ENCODE measurements around the gene EHF. TPM values are rescaled to one million over a fixed set of nuclear protein-coding genes. Genes with fewer than 3 reads are reported as not detected.
A peak's percentile ranks its signal among the peaks of the same experiment; 100 is the strongest.

The EHF gene
- total RNA-seq, 2 donors from 2014 or later = not detected

DNA sequence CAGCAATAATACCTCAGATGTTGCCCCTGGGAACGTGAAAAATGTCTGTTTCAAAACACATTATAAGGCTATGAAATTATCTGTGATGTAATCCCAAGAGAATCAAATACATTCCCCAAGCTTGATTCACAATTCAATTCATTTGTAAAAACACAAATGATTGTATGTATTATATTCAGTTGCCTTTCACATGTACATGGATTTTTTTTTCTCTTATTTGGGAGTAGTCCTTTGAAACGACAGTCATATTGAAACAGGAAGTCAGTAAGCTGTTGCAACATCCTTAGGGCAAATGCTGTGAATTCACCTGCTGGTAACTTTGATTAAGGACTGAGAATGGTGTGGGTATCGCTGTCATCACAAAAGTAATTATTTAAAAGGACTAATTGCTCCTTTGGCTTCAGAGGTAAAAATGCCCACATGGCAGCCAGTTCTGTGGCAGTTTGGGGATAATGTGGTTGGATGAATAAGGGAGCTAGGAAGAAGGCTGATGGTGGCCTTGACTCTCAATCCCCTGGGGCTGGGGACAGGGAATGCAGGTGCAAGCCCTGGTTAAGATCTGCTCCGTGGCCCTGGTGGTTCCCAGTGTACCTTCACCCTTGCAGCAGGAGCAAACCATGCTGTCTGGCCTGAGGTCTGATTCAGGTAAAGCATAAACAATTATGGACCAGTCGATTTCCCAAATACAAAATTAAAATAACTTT lies 13.2 kb downstream of the EHF start:
- Mint-ChIP-seq H3K27ac (peak overlapping the region; percentile 15), H3K27me3 (ENCODE audit: low read depth) (peaks cover 34% of the 10 kb centered on the region), H3K4me1 (ENCODE audit: low read depth) (peaks cover 9% of the 10 kb centered on the region), H3K36me3 (ENCODE audit: insufficient read depth in 2 of 2) (no peaks in the 10 kb centered on the region), H3K9me3 (no peaks in the 10 kb centered on the region), H3K4me3 (peak overlapping the region in 1 of 2 donors; percentile 63)
- DNase-seq = no peak
- ATAC-seq (replicated peaks in 1 of 2) = peak in 1 of 2 donors; percentile 76

DNA sequence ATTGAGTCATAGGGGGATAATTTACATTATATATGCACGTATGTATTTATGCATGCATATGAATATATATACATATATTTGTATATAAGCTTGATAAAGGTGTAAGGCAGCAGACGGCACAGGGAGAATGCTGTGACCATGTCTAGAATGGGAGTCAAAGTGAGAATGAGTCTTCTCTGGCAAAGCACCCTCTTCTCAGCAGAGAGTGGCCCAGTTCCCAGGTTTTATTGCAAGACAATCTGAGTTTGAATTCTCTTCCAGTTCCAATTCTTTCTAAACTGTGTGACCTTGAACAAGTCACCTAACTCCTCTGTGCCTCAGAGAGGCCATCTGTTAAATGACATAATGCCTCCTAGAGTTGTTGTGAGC lies 13.8 kb downstream of the EHF start:
- H3K4me3 Mint-ChIP-seq = no peak overlapping the region
- no peak for DNase-seq
- no peaks in the 10 kb centered on the region for H3K9me3 Mint-ChIP-seq
- H3K36me3 Mint-ChIP-seq (ENCODE audit: insufficient read depth in 2 of 2) = no peaks in the 10 kb centered on the region
- peaks cover 9% of the 10 kb centered on the region for H3K4me1 Mint-ChIP-seq (ENCODE audit: low read depth)
- no peak overlapping the region for H3K27ac Mint-ChIP-seq
- peaks cover 34% of the 10 kb centered on the region for H3K27me3 Mint-ChIP-seq (ENCODE audit: low read depth)
- peak in 1 of 2 donors; percentile 35 for ATAC-seq (replicated peaks in 1 of 2)

- peaks cover 42% of the 10 kb centered on the region for H3K27me3 Mint-ChIP-seq (ENCODE audit: low read depth)
- H3K4me1 Mint-ChIP-seq (ENCODE audit: low read depth) = peaks cover 9% of the 10 kb centered on the region
- no peaks in the 10 kb centered on the region for H3K9me3 Mint-ChIP-seq
- no peak for ATAC-seq (replicated peaks in 1 of 2)
- H3K27ac Mint-ChIP-seq = no peak overlapping the region
- no peaks in the 10 kb centered on the region for H3K36me3 Mint-ChIP-seq (ENCODE audit: insufficient read depth in 2 of 2)
- H3K4me3 Mint-ChIP-seq = no peak overlapping the region
- no peak for DNase-seq
Measured at GRCh38 chr11:34636127-34636526, 15.2 kb downstream of the EHF start.

GRCh38 chr11:34637303-34637702 lies 16.4 kb downstream of the EHF start:
- no peak for ATAC-seq (replicated peaks in 1 of 2)
- peaks cover 46% of the 10 kb centered on the region for H3K27me3 Mint-ChIP-seq (ENCODE audit: low read depth)

GRCh38 chr11:34638897-34639296 lies 18.0 kb downstream of the EHF start:
- Mint-ChIP-seq H3K36me3 (ENCODE audit: insufficient read depth in 2 of 2) (no peaks in the 10 kb centered on the region), H3K27ac (no peak overlapping the region), H3K4me3 (no peak overlapping the region), H3K9me3 (no peaks in the 10 kb centered on the region), H3K27me3 (ENCODE audit: low read depth) (peaks cover 50% of the 10 kb centered on the region), H3K4me1 (ENCODE audit: low read depth) (peaks cover 7% of the 10 kb centered on the region)
- DNase-seq = no peak
- no peak for ATAC-seq (replicated peaks in 1 of 2)

More at GRCh38 chr11:34637303-34637702, 16.4 kb downstream of the EHF start:
- Mint-ChIP-seq H3K4me1 (ENCODE audit: low read depth) (peaks cover 9% of the 10 kb centered on the region), H3K9me3 (no peaks in the 10 kb centered on the region), H3K36me3 (ENCODE audit: insufficient read depth in 2 of 2) (no peaks in the 10 kb centered on the region), H3K27ac (no peak overlapping the region), H3K4me3 (no peak overlapping the region)
- DNase-seq = no peak

DNA sequence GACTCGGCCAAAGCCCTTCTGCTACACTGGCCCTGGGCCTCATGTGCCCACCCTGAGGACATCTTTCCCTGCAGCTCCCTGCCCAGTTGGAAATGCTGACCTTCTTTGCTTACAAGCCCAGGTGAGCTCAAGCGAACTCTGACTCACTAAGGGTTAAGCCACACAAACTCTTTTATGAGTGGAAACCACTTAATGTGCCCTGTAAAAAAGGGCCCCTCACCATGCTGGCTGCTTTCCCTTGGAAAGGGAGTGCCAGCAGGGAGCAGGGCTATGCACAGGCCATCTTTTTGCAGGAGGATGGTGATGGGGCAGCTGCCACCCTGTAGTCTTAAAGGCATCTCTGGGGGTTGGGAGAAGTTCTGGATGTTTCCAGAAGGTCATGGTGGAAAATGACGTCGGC lies 18.7 kb downstream of the EHF start:
- Mint-ChIP-seq H3K27ac (no peak overlapping the region), H3K9me3 (no peaks in the 10 kb centered on the region), H3K4me1 (ENCODE audit: low read depth) (peaks cover under 1% of the 10 kb centered on the region), H3K27me3 (ENCODE audit: low read depth) (peaks cover 54% of the 10 kb centered on the region), H3K4me3 (no peak overlapping the region), H3K36me3 (ENCODE audit: insufficient read depth in 2 of 2) (no peaks in the 10 kb centered on the region)
- DNase-seq = no peak
- no peak for ATAC-seq (replicated peaks in 1 of 2)

DNA sequence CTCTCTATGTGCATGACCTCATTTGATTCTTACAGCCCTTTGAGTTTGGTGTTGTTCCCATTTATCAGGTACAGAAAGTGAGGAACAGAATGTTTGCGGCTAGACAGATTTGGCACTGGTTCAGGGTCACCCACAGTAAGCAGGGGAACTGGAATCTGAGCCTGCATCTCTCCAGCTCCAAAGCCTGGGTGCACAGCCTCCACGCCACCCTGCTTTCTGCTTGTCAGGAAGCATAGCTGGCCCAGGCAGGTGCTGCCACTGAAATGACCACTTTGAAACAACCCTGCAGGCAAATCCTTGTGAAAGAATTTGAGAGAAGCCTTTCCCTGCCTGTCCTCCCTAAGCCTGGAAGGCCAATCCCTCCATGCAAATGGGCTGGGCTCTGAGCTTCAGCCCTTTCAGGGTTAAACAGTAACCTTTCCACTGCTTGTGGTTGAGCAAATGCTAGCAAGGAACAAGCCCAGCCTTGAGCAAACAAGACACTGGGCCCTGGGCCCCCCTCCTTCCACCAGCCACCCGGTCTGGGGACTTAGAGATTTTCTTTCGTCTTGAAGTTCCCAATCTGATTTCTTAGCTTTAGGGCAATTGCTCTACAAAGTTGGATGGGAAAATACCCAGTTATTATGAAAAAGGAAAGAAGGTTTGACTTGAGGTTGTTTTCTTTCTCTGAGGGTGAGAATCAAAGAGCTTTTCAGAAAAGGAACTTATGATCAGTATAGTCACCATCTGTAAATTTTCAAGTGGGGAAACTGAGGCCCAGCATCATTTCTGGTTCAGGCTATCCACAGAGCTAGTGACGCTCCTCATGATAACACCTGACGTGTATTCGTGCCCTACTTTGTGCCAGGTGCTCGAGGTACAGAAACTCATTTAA lies 19.4 kb downstream of the EHF start:
- Mint-ChIP-seq H3K36me3 (ENCODE audit: insufficient read depth in 2 of 2) (no peaks in the 10 kb centered on the region), H3K27ac (no peak overlapping the region), H3K4me3 (no peak overlapping the region), H3K4me1 (ENCODE audit: low read depth) (no peaks in the 10 kb centered on the region), H3K9me3 (no peaks in the 10 kb centered on the region), H3K27me3 (ENCODE audit: low read depth) (peaks cover 59% of the 10 kb centered on the region)
- DNase-seq (no peak), ATAC-seq (replicated peaks in 1 of 2) (no peak)

DNA sequence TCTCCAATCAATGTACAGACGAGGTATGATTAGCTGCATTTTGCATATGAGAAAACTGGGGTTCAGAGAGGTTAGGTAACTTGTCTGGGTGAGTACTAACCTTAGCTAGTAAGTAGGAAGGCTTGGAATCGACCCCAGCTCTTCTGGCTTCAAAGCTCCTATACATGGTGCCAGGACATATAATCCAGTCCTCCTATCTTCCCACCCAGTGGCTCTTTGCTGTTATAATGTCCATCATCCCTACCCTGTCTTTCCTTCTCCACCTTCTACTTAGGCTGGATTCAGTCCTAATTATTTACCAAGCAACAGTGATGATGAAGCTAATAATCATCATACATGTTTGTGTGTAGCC lies 20.0 kb downstream of the EHF start:
- no peaks in the 10 kb centered on the region for H3K36me3 Mint-ChIP-seq (ENCODE audit: insufficient read depth in 2 of 2)
- H3K27me3 Mint-ChIP-seq (ENCODE audit: low read depth) = peaks cover 65% of the 10 kb centered on the region
- no peak for ATAC-seq (replicated peaks in 1 of 2)
- no peak overlapping the region for H3K27ac Mint-ChIP-seq
- no peak overlapping the region for H3K4me3 Mint-ChIP-seq
- no peaks in the 10 kb centered on the region for H3K4me1 Mint-ChIP-seq (ENCODE audit: low read depth)
- DNase-seq = no peak
- H3K9me3 Mint-ChIP-seq = no peaks in the 10 kb centered on the region

- DNase-seq = no peak
- Mint-ChIP-seq H3K4me1 (ENCODE audit: low read depth) (no peaks in the 10 kb centered on the region), H3K27ac (no peak overlapping the region), H3K9me3 (no peaks in the 10 kb centered on the region), H3K4me3 (no peak overlapping the region), H3K27me3 (ENCODE audit: low read depth) (peaks cover 71% of the 10 kb centered on the region), H3K36me3 (ENCODE audit: insufficient read depth in 2 of 2) (no peaks in the 10 kb centered on the region)
- no peak for ATAC-seq (replicated peaks in 1 of 2)
Measured at GRCh38 chr11:34641456-34641855, 20.6 kb downstream of the EHF start.

GRCh38 chr11:34642001-34642554 lies 21.2 kb downstream of the EHF start:
- H3K27me3 Mint-ChIP-seq (ENCODE audit: low read depth) = peaks cover 77% of the 10 kb centered on the region
- H3K4me1 Mint-ChIP-seq (ENCODE audit: low read depth) = no peaks in the 10 kb centered on the region
- ATAC-seq (replicated peaks in 1 of 2) = no peak
- no peak overlapping the region for H3K4me3 Mint-ChIP-seq
- no peak for DNase-seq
- no peaks in the 10 kb centered on the region for H3K9me3 Mint-ChIP-seq
- no peak overlapping the region for H3K27ac Mint-ChIP-seq
- no peaks in the 10 kb centered on the region for H3K36me3 Mint-ChIP-seq (ENCODE audit: insufficient read depth in 2 of 2)

DNA sequence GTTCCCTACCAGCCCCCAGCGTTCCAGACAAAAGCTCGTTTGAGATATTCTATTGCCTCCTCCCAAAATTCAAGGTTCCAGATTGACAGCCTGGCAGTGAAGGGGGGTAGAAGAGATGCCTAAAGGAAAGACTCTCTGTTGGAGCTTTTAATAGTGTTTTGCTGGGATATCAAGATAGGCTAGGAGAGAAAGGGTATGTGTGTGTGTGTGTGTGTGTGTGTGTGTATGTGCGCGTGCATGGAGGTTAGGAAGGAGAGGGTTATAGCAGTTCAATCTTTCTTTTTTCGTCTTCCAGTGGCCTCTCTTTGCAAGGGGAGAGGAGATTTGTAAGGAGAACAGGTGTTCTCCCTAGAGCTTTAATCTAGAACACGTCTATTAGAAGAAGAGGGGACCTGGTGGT lies 22.0 kb downstream of the EHF start:
- DNase-seq (no peak), ATAC-seq (replicated peaks in 1 of 2) (no peak)
- H3K36me3 Mint-ChIP-seq (ENCODE audit: insufficient read depth in 2 of 2) = no peaks in the 10 kb centered on the region
- H3K27me3 Mint-ChIP-seq (ENCODE audit: low read depth) = peaks cover 85% of the 10 kb centered on the region
- no peaks in the 10 kb centered on the region for H3K9me3 Mint-ChIP-seq
- no peak overlapping the region for H3K27ac Mint-ChIP-seq
- no peaks in the 10 kb centered on the region for H3K4me1 Mint-ChIP-seq (ENCODE audit: low read depth)
- no peak overlapping the region for H3K4me3 Mint-ChIP-seq

- Mint-ChIP-seq H3K9me3 (no peaks in the 10 kb centered on the region), H3K4me3 (no peak overlapping the region), H3K4me1 (ENCODE audit: low read depth) (no peaks in the 10 kb centered on the region), H3K27me3 (ENCODE audit: low read depth) (peaks cover 84% of the 10 kb centered on the region), H3K27ac (no peak overlapping the region), H3K36me3 (ENCODE audit: insufficient read depth in 2 of 2) (no peaks in the 10 kb centered on the region)
- DNase-seq (no peak), ATAC-seq (replicated peaks in 1 of 2) (no peak)
Measured at GRCh38 chr11:34643311-34643710, 22.4 kb downstream of the EHF start.

DNA sequence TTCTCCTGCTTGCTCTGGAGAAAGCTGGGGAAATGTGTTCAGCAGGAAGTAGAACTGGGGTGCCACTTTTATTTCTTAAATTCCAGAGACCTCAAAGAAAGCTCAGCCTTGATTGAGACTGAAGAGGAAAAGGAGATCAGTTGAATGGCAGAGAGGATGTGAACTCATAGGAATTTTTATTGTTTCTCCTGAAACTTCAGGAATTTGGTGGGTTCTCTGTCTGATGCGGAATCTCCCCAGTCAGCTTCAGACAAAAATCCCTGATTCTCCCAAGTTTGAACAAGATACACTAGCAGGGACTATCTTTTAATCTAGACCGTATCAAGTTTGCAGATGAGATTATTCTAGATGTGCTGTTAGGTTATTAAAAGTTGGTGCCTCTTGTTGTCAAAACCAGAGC lies 23.0 kb downstream of the EHF start:
- Mint-ChIP-seq H3K4me1 (ENCODE audit: low read depth) (no peaks in the 10 kb centered on the region), H3K27me3 (ENCODE audit: low read depth) (peaks cover 79% of the 10 kb centered on the region), H3K27ac (no peak overlapping the region), H3K4me3 (no peak overlapping the region), H3K36me3 (ENCODE audit: insufficient read depth in 2 of 2) (no peaks in the 10 kb centered on the region), H3K9me3 (no peaks in the 10 kb centered on the region)
- ATAC-seq (replicated peaks in 1 of 2) (no peak), DNase-seq (no peak)

Measured in activated T-cell treated with anti-CD3 and anti-CD28 coated beads, Interleukin-2, amount 50 U/mL, for 72 hours (primary cell).